ENCODE results near the gene ACAD10.
"Not testable (repeated sequence)": the region's sequence is repeated elsewhere in the genome, so short reads cannot be mapped to it uniquely, and the experiment has no call there.

Gene ACAD10

DNA sequence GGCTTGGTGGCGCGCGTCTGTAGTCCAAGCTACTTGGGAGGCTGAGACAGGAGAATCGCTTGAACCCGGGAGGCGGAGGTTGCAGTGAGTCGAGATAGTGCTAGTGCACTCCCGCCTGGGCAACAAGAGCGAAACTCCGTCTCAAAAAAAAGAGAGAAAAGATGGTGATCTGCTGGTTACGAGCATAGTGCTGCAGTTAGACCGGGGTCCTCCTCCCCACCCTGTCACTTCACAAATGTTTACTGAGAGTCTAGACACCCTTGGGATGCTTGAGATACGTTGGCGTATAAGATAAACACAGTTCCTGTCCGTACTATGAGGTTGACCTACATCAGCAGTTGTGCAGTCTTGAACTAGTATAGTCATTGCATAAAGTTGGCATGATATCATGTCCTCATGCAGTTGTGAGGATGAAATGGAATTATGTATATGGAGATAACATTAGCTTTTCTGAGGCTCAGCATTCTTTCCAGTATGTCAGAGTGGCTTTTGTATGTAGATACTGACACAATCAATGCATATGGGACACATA lies 787 bp downstream of the ACAD10 start:
- peak overlapping the region; percentile 95 for H3K4me3 ChIP-seq (ENCODE audit: low read depth, low read length)

DNA sequence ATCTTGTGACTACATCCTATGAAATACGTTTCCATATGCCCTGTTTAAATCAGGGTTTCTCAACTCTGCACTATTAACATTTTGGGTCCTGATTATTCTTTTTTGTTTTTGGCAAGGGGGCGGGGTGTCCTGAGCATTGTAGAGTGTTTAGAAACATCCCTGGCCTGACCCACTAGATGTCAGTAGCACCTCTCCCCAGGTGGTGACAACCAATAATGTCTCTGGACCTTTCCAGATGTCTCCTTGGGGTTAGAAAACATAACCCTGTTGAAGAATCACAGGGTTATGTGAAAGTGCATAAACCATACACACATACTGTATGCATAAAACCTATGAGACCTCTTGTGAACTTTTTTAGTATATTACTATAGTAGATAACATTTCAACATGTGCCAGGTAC lies 1.4 kb downstream of the ACAD10 start:
- H3K4me3 ChIP-seq (ENCODE audit: low read depth, low read length): no peak overlapping the region

DNA sequence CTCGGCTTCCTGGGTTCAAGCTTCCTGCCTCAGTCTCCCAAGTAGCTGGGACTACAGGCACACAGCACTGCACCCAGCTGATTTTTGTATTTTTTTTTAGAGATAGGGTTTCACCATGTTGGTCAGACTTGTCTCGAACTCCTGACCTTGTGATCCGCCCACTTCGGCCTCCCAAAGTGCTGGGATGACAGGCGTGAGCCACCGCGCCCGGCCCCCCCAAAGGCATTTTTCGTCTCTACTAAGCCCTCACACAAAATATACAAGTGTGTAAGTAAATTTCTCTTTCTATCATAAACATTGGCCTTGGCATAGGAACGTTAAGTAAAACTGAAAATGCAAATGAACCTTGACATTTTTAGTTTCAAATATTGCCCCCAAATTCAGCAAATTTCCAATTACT lies 2.1 kb downstream of the ACAD10 start:
- H3K4me3 ChIP-seq (ENCODE audit: low read depth, low read length): no peak overlapping the region

DNA sequence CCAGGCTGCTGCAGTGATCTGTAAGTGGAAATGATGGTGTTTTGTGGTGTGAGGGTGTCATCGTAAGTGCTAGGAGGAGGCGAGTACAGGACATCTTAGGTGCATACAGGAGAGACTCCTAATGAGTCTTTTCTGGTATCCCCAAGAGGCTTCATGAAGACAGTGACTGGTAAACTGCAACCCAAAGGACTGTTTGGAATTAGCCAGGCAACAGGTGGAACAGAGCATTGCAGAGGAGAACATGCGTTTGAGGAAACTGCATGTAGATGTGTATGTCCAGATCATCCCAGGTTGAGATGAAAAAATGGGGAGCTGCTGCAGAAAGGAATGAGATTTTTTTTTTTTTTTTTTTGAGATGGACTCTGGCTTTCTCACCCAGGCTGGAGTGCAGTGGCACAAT lies 5.4 kb downstream of the ACAD10 start:
- no peak overlapping the region for H3K4me3 ChIP-seq (ENCODE audit: low read depth, low read length)

DNA sequence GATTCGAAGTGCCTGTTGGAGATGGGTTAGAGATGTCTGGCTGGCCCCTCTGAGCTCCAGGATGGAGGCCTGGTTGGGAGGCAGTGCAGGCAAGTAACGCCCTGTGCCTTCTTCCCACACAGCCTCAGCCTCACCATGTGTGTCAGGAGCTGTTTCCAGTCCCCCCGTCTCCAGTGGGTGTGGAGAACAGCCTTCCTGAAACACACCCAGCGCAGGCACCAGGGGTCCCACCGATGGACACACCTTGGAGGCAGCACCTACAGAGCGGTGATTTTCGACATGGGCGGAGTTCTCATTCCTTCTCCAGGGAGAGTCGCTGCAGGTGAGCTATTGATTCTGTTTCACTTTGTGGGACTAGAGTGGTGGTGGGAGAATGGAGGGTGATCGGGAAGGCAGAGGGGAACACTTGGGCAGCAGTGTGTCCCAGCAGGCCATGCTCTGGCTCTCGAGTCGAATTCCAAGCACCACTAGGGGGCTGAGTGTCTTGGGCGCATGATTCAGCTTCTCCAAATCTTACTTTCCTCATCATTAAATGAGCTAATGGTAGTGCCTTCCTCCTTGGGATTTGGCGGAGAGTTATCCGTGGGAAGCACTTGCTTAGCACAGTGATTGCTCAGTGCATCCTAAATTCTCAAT lies 6.8 kb downstream of the ACAD10 start:
- H3K4me3 ChIP-seq (ENCODE audit: low read depth, low read length): no peak overlapping the region

DNA sequence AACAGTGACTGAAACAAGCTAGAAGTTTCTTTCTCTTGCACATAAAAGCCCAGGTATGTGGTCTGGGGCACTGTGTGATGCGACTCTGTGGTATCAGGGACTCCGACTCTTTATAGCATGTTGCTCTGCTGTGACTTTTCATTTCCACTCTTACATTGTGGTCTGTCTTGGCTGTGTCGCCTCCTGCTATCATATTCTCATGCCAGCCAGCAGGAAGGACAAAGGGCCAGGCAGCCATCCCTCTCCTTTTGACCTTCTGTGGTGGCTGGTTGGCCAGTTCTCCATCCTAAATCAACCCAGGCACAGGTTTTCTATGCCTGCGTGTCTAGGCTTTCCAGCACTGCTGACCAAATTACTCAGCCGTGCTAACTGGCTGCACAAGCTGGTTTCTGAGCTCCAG lies 8.0 kb downstream of the ACAD10 start:
- H3K4me3 ChIP-seq (ENCODE audit: low read depth, low read length): no peak overlapping the region

DNA sequence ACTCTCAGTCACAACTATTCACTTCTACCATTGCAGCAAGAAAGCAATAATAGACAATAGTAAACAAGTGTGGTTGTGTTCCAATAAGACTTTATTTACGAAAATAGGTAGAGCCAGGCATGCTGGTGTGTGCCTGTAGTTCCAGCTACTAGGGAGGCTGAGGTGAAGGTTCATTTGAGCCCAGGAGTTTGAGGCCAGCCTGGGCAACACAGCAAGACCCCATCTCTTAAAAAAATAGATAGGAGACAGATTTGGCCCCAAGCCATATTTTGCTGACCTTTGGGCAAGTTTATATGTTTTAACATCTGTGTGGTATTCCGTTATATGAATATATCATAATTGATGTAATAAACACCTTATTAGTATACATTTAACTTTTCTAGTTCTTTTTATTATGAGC lies 14.1 kb downstream of the ACAD10 start:
- H3K4me3 ChIP-seq (ENCODE audit: low read depth, low read length): no peak overlapping the region

DNA sequence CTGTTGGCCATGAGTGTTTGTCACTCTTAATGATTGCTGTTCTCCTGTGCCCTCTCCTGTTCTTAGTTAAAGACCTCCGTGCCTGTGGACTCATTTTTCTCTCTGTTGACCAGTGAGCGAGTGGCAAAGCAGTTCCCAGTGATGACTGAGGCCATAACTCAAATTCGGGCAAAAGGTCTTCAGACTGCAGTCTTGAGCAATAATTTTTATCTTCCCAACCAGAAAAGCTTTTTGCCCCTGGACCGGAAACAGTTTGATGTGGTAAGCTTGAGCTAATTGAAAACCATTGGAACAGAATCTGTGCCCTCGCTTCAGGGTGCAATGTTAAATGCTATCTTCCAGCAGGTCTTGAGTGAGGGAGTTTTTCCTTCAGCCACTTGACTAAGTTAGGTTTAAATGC lies 19.8 kb downstream of the ACAD10 start:
- no peak overlapping the region for H3K4me3 ChIP-seq (ENCODE audit: low read depth, low read length)

DNA sequence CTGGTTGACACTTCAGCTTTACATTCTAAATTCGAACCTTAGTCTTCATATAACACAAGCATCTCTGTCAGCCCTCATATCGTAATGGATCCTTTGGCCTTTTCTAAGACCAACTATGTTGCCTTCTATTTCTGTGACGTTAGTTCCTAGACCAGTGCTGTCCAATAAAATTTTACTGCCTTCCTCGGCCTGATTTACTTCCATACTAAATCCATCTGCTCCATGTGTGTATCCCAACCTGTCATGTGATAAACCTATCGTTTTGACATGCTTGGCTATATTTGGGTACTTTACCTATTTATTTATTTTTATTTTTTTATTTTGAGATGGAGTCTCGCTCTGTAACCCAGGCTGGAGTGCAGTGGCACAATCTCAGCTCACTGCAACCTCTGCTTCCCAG lies 20.3 kb downstream of the ACAD10 start:
- H3K4me3 ChIP-seq (ENCODE audit: low read depth, low read length): no peak overlapping the region

DNA sequence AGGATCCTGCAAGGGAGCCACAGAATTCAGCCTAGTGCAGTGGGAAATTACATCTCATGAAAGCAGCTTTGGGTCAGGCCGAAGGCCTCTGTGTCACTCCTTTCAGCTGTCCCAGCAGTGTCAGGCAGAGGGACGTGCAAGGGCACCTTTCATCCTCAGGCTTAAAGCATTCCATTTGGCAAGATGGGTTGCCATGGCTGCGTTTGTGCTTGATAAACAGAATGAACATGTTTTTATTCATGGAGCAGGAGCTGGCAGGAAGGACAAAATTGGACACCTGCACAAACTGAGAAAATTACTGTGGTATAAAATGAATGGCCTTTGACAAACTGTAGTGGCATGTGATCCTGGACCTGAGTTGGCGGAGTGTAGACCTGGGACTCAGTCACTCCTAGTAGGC lies 29.4 kb downstream of the ACAD10 start:
- no peak overlapping the region for H3K4me3 ChIP-seq (ENCODE audit: low read depth, low read length)

DNA sequence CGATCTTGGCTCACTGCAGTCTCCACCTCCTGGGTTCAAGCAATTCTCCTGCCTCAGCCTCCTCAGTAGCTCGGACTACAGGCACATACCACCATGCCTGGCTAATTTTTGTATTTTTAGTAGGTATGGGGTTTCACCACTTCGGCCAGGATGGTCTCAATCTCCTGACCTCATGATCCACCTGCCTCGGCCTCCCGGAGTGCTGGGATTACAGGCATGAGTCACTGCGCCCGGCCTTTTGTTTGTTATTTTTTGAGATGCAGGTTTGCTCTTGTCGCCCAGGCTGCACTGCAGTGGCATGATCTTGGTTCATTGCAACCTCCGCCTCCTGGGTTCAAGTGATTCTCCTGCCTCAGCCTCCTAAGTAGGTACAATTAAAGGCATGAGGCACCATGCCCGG lies 33.5 kb downstream of the ACAD10 start:
- not testable (repeated sequence) for H3K4me3 ChIP-seq (ENCODE audit: low read depth, low read length)

DNA sequence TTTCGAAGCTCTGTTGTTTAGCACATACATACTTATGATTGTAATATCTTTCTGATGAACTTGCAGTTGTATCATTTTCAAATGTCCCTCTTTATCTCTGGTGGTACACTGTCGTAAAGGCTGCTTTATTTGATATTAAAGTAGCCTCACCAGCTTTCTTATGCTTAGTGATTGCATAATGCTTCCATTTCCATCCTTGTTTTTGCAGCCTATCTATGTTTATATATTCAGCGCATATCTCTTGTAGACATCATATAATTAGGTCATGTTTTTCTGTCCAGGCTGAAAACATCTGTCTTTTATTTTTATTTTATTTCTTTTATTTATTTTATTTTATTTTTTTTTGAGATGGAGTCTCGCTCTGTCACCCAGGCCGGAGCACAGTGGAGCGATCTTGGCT lies 34.6 kb downstream of the ACAD10 start:
- no peak overlapping the region for H3K4me3 ChIP-seq (ENCODE audit: low read depth, low read length)

DNA sequence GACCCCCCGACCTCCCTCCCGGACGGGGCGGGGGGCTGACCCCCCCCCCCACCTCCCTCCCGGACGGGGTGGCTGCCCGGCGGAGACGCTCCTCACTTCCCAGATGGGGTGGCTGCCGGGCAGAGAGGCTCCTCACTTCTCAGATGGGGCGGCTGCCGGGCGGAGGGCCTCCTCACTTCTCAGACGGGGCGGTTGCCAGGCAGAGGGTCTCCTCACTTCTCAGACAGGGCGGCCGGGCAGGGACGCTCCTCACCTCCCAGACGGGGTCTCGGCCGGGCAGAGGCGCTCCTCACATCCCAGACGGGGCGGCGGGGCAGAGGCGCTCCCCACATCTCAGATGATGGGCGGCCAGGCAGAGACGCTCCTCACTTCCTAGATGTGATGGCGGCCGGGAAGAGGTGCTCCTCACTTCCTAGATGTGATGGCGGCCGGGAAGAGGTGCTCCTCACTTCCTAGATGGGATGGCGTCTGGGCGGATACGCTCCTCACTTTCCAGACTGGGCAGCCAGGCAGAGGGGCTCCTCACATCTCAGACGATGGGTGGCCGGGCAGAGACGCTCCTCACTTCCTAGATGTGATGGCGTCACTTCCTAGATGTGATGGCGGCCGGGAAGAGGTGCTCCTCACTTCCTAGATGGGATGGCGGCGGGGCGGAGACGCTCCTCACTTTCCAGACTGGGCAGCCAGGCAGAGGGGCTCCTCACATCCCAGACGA lies 38.0 kb downstream of the ACAD10 start:
- not testable (repeated sequence) for H3K4me3 ChIP-seq (ENCODE audit: low read depth, low read length)

DNA sequence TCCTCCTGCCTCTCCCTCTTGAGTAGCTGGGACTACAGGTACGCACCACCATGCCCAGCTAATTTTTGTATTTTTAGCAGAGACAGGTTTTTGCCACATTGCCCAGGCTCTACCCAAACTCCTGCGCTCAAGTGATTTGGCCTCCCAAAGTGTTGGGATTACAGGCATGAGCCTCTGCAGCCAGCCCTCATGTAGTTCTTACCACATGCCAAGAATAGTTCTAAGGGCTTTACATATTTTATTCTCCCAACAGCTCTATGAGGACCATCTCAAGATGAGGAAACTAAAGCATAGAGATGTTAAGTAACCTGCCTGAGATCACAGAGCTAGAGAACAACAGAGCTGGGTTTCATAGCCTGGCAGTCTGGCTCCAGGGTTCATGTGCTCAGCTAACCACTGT lies 42.9 kb downstream of the ACAD10 start:
- H3K4me3 ChIP-seq (ENCODE audit: low read depth, low read length): no peak overlapping the region

DNA sequence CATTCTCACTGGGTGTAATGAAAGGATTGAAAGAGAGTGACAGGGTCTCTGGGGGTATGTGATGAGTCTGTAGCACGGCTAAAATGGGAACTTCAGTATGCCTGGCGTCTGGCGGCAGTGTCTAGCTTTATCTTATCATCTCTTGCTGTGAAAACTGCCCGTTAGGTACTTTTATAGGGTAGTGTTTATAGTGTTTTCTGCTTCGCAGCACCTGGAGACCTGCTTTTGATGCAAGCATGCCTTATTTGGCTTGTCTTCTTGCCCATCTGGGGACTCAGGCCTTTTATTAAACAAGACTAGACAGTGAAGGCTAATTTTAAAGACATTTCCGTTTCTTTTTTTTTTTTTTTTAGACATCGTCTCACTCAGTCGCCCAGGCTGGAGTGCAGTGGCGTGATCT lies 44.6 kb downstream of the ACAD10 start:
- H3K4me3 ChIP-seq (ENCODE audit: low read depth, low read length): no peak overlapping the region

DNA sequence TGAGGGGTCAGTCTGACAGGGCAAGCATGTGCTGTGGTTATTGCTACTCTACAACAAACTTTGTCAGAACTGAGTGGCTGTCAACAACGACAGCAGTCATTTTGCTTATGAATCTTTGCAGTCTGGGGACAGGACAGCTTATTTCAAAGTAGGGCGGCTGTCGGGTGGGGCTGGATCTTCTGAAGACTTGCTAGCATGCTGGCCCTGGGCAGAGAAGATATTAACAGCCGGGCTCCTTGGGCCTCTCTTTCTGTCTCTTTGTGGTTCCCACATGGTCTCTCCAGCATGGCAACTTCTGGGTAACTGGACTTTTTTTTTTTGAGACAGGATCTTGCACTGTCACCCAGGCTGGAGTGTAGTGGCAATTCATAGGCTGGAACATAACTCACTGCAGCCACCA lies 46.9 kb downstream of the ACAD10 start:
- H3K4me3 ChIP-seq (ENCODE audit: low read depth, low read length): no peak overlapping the region

DNA sequence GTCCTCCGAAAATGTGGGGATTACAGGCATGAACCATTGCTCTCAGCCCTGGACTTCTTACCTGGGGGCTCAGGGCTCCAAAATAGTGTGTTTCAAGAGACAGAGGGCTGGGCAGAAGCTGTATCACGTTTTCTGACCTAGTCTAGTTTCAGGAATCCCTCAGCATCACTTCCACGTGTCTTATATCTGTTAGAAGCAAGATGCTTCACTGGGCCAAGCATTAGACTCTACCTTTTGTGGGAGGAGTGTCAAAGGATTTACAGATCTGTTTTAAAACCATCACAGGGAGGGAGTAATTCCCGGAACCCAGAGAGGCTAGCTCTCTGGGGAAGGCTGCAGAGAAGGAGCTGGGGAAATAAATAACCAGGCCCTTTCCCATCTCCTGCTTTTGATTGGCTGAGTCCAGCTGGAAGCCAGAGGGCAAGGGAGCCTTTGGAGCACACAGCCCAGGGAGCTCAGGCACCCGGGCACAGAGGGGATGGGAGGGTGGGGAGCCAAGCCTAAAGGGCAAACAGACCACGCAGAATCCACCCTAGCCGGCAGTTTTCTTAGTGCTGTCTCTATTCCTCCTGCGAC lies 47.6 kb downstream of the ACAD10 start:
- no peak overlapping the region for H3K4me3 ChIP-seq (ENCODE audit: low read depth, low read length)

DNA sequence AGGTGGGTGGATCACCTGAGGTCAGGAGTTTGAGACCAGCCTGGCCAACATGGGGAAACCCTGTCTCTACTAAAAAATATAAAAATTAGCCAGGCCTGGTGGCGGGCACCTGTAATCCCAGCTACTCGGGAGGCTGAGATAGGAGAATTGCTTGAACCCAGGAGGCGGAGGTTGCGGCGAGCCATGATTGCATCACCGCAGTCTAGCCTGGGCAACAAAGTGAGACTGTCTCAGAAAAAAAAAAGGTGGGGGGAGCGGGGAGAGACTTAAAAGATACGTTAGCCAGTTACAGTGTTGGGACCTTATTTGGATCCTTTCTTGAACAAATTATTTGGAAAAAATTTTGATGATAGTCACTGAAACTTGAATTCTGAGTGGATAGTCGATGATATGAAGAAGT lies 53.7 kb downstream of the ACAD10 start:
- not testable (repeated sequence) for H3K4me3 ChIP-seq (ENCODE audit: low read depth, low read length)

DNA sequence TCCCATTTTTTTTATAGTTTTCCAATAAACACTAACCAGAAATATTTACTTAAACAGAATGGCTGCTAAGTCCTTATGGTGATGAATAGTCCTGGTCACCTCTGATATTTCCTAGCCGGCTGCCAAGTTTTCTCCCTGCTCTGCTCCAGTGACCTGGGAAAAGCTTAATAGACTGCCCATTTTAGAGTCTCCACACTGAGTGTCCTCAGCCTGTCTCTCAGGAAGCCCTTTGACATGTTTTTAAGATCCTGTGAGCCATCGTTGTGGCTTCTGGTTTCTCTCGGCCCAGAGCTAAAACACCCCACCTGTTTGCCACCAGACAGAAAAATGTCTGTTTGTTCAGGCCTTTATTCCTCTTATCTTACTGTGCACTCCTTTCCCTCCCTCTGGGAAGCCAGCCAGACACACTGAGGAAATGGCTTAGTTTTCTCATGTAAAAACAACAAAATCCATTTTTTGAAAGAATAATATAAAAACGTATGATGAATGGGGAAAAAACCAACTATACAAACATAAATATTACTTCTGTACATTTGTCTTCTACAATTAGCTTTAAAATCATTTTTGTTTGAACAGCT lies 55.5 kb downstream of the ACAD10 start:
- no peak overlapping the region for H3K4me3 ChIP-seq (ENCODE audit: low read depth, low read length)

DNA sequence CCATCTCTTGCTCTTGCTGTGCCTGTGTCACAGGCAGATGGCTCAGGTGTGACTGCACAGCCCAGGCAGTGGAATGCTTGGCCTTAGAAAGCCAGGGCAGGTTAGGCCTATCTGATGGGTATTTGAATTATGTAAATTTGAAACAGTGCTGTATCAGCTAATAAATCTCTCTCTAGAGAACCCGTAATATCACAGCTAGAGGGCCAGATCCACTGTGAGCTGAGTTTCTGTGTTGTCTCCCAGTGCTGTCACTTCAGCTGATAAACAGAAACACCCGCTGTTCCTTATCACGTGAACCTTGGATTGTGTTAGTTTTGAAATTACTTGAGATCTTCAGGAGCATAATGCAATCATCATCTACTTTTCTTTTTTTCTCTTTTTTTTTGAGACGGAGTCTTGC lies 59.4 kb downstream of the ACAD10 start:
- H3K4me3 ChIP-seq (ENCODE audit: low read depth, low read length): no peak overlapping the region

DNA sequence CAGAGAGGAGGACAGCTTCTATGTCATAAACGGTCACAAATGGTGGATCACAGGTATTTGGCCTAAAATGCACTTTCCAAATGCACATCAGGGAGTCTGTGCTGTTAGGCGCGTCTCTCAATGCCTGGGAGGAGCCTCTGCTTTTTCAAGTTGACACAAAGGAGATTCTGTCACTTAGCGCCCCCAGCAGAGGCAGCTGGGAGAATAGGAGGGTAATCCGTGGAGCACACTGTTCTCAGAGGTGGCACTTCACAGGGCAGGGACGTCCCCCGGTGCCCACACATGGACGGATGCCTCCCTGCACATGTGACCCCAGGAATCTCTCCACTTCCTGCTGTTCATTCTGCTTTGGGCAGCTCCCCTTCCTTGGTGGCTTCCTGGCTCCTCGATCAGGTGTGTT lies 61.5 kb downstream of the ACAD10 start:
- no peak overlapping the region for H3K4me3 ChIP-seq (ENCODE audit: low read depth, low read length)

DNA sequence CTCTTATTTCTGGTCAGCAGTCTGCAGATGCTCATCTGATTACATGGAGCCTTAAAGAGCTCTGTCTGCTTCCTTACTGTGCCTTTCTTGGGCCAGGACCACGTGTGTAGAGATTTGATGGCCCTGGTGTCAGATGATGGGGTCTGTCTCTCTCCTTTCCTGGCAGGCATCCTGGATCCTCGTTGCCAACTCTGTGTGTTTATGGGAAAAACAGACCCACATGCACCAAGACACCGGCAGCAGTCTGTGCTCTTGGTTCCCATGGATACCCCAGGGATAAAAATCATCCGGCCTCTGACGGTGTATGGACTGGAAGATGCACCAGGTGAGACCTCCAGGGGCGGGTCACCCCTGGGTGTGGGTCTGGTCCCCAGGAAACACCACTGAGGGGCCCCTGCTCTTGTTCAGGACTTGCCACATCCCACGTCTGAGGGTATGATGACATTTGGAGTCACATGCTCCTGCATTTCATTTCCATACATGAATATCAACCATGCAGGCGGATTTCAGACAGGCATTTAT lies 62.4 kb downstream of the ACAD10 start:
- no peak overlapping the region for H3K4me3 ChIP-seq (ENCODE audit: low read depth, low read length)

Data from iPS-11a (cell line).